Cardiac muscle cell (in vitro differentiated cells and primary cell): Measurements from ENCODE around the gene NR1I2. TPM values are rescaled to one million over a fixed set of nuclear protein-coding genes. Genes with fewer than 3 reads are reported as not detected.

Experiments used
- DNase-seq, 2 donors: peaks; one replicate each; pipeline versions ENCODE4 v3.0.0 to v3.0.0-alpha.2; 2010 to 2017; ENCODE audit warnings: low read depth in 1 of 2, low spot score in 1 of 2
- H3K27ac ChIP-seq: fragments of 200-600 bp; sonication (generic); 2 replicates; pipeline ENCODE4 v1.5.1; 2016
- H3K27me3 ChIP-seq: fragments of 200-600 bp; sonication (generic); 2 replicates; pipeline ENCODE4 v1.6.0; 2016; ENCODE audit warnings: control low read depth
- H3K36me3 ChIP-seq: fragments of 200-600 bp; sonication (generic); 2 replicates; pipeline ENCODE4 v1.5.1; 2016; ENCODE audit warnings: control low read depth
- H3K4me1 ChIP-seq: fragments of 200-600 bp; sonication (generic); 2 replicates; pipeline ENCODE4 v1.8.1; 2017; ENCODE audit warnings: low read depth, mild to moderate bottlenecking, mixed run types
- H3K4me3 ChIP-seq: fragments of 200-600 bp; sonication (generic); 2 replicates; pipeline ENCODE4 v1.5.1; 2016; ENCODE audit warnings: mild to moderate bottlenecking
- H3K9me3 ChIP-seq: fragments of 200-600 bp; sonication (generic); 2 replicates; pipeline ENCODE4 v1.5.1; 2017; ENCODE audit warnings: low read depth, mild to moderate bottlenecking, control low read depth
- polyA plus RNA-seq: library from polyadenylated mRNA; unstranded; fragments of >200 nt; fragmentation: Nextera tagmentation; extraction: Ambion mirVana; gene quantifications from 2 replicates; pipeline ENCODE4 v1.2.1, GENCODE V29; 2016
- total RNA-seq: library from RNA; depleted of rRNA; stranded (reverse); fragments of >200 nt; gene quantifications from 2 replicates; pipeline ENCODE4 v1.2.3, GENCODE V29; 2016
- TF ChIP-seq, protein P1 (sequence below): IDR thresholded peaks from 2 replicates; pipeline ENCODE4 v1.5.1; 2012; ENCODE audit warnings: low read depth, mild to moderate bottlenecking, low read length

Gene NR1I2
- total and polyA plus RNA-seq, 2 experiments from 2014 or later: 0.06 TPM; not detected in 1

DNA sequence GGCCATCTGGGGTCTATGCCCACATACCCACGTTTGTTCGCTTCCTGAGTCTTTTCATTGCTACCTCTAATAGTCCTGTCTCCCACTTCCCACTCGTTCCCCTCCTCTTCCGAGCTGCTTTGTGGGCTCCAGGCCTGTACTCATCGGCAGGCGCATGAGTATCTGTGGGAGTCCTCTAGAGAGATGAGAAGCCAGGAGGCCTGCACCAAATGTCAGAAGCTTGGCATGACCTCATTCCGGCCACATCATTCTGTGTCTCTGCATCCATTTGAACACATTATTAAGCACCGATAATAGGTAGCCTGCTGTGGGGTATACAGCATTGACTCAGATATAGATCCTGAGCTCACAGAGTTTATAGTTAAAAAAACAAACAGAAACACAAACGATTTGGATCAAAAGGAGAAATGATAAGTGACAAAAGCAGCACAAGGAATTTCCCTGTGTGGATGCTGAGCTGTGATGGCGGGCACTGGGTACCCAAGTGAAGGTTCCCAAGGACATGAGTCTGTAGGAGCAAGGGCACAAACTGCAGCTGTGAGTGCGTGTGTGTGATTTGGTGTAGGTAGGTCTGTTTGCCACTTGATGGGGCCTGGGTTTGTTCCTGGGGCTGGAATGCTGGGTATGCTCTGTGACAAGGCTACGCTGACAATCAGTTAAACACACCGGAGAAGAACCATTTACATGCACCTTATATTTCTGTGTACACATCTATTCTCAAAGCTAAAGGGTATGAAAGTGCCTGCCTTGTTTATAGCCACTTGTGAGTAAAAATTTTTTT lies 35.9 kb downstream of the NR1I2 start:
- DNase-seq: peak in 1 of 2 donors; percentile 64
- TF ChIP-seq, protein P1, sequence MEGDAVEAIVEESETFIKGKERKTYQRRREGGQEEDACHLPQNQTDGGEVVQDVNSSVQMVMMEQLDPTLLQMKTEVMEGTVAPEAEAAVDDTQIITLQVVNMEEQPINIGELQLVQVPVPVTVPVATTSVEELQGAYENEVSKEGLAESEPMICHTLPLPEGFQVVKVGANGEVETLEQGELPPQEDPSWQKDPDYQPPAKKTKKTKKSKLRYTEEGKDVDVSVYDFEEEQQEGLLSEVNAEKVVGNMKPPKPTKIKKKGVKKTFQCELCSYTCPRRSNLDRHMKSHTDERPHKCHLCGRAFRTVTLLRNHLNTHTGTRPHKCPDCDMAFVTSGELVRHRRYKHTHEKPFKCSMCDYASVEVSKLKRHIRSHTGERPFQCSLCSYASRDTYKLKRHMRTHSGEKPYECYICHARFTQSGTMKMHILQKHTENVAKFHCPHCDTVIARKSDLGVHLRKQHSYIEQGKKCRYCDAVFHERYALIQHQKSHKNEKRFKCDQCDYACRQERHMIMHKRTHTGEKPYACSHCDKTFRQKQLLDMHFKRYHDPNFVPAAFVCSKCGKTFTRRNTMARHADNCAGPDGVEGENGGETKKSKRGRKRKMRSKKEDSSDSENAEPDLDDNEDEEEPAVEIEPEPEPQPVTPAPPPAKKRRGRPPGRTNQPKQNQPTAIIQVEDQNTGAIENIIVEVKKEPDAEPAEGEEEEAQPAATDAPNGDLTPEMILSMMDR: no peak
- Histone ChIP-seq H3K9me3 (no peaks in the 10 kb centered on the region), H3K36me3 (no peaks in the 10 kb centered on the region), H3K27me3 (no peaks in the 10 kb centered on the region), H3K4me3 (no peak overlapping the region), H3K27ac (no peak overlapping the region), H3K4me1 (peaks cover 9% of the 10 kb centered on the region)

DNA sequence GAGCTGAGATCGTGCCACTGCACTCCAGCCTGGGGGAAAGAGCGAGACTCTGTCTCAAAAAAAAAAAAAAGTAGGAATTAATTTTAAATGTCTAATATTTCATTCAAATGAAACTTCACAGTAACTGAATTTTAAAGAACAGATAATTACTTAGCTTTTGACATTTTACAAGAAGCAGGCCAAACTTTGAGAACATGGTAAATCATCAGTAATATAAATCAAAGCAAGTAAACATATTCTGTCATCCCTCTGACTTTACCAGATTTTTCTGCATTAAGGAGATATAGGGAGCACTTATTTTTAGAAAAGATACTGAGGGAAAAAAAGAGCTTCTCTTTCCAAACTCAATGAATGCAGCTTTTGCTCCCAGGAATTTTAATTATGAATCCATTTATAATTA lies 37.0 kb downstream of the NR1I2 start:
- Histone ChIP-seq H3K4me3 (no peak overlapping the region), H3K36me3 (no peaks in the 10 kb centered on the region), H3K9me3 (no peaks in the 10 kb centered on the region), H3K27me3 (no peaks in the 10 kb centered on the region), H3K4me1 (peaks cover 9% of the 10 kb centered on the region), H3K27ac (no peak overlapping the region)
- TF ChIP-seq, protein P1: no peak
- DNase-seq: no peak

DNA sequence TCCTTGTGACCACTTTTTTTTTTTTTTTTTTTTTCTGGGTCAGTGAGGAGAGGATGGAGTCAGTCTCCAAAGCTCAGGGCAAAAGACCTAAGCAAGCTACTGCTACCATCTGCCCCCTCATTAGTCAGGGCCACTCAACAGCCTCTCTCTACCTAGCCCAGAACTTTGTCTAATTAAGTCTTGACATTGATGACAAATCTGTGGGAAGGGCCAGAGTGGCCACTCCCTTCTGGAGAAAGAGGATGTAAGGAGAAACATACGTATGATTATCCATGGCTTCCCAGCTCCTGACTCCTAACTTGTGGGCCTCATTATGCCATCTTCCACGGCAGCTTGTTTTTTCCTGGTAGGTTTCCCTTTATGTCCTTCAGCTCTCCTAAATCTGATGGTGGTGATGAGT lies 37.9 kb downstream of the NR1I2 start:
- no peak overlapping the region for H3K27ac ChIP-seq
- DNase-seq: no peak
- H3K9me3 ChIP-seq: no peaks in the 10 kb centered on the region
- peaks cover 9% of the 10 kb centered on the region for H3K4me1 ChIP-seq
- H3K27me3 ChIP-seq: no peaks in the 10 kb centered on the region
- no peak overlapping the region for H3K4me3 ChIP-seq
- TF ChIP-seq, protein P1: no peak
- H3K36me3 ChIP-seq: no peaks in the 10 kb centered on the region

DNA sequence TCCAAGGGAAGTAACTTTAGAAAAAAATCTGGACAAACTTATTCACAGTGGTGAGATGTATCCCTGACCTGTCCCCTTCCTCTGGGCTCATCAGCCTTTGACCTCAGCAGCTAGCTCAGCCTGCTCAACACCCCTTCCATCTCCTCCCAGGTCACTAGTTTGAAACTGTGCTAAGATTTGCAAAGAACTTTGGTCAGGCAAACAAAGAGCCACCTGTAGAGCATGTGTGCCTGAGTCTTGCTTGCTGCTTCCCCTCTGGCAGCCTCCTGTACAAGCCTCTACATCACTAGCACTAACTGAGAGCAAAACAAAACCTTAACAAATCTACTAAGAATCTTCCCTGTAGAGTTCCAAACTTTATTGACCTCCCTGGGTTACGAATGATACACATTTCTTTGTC lies 43.9 kb downstream of the NR1I2 start:
- Histone ChIP-seq H3K4me3 (no peak overlapping the region), H3K9me3 (no peaks in the 10 kb centered on the region), H3K27me3 (no peaks in the 10 kb centered on the region), H3K27ac (no peak overlapping the region), H3K4me1 (no peaks in the 10 kb centered on the region), H3K36me3 (peaks cover 4% of the 10 kb centered on the region)
- DNase-seq: no peak
- TF ChIP-seq, protein P1: no peak

DNA sequence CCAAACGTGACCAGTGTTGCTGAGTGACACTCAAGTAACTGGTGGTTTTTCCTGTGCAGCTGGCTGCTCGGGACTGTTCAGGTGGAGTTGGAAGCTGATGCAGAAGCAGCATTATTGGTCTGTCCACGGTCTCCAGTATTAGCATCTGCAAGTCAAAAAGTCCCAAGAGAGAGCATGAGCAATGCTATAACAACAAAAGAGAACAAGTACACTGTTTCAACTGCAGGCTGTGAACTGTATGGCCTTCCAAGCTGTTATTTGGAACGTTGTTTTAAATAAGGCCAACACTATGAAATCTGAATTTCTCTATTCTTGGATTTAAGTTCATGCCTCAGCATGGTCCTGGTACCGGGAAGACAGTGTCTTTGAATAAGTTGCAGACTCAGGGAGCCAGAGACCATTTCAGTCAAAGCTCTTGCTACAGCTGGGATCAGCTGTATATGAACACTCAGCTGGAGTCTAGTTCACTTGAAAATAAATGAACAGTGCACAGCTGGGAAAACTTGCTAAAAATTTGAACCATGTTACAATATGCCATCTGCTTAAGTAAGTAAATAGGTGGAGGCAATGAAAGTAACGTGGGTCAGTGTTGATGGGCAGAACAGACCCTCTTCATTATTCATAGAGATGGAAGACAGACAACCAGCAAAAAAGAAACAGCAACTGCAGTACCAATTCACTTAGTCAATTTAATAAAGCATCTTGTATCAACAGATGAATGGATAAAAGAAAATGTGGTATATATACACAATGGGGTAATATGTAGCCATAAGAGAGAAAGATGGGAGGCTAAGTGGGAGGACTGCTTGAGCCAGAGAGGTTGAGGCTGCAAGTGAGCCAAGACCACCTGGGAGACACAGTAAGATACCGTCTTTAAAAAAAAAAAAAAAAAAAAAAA lies 45.1 kb downstream of the NR1I2 start:
- DNase-seq: no peak
- H3K4me1 ChIP-seq: no peaks in the 10 kb centered on the region
- no peak overlapping the region for H3K27ac ChIP-seq
- no peaks in the 10 kb centered on the region for H3K27me3 ChIP-seq
- H3K4me3 ChIP-seq: no peak overlapping the region
- no peaks in the 10 kb centered on the region for H3K9me3 ChIP-seq
- TF ChIP-seq, protein P1: no peak
- peaks cover 4% of the 10 kb centered on the region for H3K36me3 ChIP-seq
